ENCODE measurements around the gene POLG2.

POLG2 gene

DNA sequence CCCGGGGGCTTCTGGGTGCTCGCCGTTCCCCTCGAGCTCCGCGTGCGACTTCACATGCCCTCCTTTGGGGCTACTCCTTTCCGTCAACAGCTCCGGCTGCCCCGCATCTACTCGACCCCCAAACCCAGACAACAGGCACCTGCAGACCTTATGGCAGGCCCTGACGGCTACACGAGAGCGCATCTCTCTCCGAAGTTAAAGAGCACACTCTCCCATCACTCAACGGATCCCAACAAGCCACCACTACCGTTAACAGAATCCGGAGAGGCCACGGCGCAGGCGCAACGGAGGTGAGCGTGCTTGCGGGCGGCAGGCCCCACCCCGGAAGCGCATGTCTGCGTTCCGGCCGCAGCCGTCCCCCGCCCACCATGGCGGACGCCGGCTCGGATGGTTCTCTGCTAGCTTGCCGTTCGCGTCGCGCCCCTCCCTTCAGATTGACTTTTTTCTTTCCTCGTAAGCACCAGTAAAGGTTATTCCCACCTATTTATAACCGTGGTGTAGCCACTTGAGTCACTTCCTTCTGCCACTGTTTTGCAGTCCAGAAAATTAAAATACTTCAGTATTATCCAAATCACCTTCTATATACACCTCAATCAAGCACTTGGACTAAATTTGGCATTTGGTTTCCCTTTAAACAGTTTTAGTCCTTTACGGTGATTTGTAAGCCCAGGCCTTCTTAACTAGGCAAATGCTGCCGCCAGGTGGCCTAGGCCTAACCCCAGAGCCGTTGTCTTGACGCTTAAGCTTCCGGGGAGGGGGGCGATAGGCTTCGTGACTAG is at the start of gene POLG2:
Gene POLG2 (minus strand): TSS at position 269 of the 779 bp plus-strand sequence. CDS start 86 bp downstream, at position 183.
- DNase-seq, result peak; percentile 99

DNA sequence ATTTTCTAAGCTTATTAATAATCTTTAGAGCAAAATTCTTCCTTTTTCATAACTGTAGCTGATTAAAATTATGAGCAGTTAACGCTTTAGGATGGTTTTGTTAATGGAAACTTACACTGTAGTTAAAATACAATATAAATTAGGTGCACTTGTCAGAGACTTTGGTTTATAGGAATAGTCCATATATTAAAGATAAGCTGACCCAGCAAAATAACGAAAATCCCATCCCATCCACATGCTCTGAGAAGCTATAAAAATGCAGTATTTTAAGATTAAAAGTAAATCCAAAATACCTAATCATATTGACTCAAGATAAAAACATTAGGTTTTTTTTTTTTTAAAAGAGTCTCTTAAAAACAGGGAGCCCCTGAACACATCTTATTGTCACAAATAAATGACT is 47.9 kb upstream of the POLG2 start:
- DNase-seq, result no peak

DNA sequence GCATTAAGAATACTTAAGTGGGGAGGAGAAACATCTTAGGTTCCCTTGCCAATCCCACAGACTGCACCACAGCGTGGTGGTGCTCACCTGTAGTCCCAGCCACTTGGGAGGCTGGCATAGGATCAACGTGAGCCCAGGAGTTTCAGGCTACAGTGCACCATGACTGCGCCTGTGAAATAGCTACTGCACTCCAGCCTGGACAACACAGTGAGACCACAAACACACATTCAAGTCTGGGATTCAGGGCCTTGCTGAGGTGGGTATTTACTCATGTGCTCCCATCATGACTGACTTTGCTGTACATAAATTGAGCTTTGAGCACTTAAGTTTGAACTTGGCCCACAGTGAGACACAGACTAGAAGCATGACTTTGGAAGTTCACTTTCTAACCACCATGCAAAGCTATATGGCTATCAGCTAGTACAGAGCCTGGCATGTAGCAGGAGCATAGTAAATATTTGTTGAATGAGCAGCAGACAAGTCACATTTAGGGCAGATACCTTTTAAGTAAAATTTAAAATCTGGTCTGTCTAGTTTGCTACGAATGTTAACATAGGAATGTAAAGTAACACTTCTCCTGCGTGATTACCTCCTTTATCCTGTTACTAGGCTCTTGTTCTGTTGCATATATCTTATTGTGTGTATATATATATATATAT is 43.4 kb upstream of the POLG2 start:
- no peak for DNase-seq

DNA sequence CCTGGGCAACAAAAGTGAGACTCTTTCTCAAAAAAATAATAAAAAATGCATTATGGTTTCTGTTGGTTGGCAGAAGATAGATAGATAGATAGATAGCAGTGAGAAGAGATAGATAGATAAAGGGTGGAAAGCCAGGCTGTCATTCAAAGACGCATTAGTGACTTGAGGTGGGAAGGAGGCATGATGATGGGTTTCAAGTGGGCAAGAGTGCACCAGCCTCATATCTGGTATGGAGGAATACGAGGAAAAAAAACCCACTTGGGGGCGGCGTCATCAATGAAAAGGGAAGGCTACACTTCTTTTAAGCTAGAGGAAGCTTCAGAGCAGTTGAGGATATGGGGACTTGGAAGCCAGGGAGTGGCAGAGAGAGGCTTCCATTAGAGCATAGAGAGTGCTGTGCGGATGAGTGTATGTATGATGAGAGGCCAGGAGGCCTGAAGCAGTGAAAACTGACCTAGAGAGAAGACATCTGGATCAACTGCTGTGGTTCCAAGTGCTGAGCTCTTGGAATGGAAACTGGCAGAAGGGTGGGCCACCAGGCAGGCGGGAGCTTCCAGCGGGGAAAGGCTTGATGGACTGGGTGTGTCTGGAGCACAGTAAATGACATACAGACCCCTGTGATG is 41.8 kb upstream of the POLG2 start:
- DNase-seq, result no peak

DNA sequence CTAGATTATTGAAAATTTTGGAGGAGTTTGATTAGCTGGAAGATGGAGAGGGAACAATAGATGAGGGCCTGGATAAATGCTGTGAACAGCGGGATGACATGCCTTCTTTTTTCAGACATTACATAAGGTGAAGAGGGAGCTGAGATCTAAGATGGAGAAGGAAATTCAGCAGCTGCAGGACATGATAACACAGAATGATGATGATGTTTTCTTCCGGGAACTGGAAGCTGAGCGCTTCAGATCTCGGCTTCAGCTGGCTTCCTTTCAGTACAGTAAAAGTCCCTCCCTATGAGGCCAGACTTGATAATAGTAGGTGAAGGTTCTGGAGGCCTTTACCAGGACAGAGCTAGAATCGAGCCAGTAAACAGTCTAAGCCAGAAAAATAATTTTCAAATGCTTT is 40.6 kb upstream of the POLG2 start:
- DNase-seq, result no peak

DNA sequence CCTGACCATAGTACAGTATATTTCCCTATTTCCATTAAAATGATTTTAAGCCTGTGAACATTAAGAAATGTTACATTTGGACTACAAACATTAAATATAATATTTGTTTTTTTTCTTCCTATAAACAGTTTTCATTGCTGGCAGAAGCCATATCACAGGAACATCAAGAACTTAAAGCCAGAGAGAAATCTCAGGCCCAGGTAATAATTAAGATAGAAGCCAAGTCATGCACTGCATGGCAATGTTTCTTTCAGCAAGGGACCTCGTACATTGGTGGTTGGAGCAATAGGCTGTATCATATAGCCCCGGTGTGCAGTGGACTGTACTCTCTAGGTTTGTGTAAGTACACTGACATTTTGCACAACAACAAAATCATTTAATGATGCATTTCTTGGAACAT is 40.1 kb upstream of the POLG2 start:
- no peak for DNase-seq

DNA sequence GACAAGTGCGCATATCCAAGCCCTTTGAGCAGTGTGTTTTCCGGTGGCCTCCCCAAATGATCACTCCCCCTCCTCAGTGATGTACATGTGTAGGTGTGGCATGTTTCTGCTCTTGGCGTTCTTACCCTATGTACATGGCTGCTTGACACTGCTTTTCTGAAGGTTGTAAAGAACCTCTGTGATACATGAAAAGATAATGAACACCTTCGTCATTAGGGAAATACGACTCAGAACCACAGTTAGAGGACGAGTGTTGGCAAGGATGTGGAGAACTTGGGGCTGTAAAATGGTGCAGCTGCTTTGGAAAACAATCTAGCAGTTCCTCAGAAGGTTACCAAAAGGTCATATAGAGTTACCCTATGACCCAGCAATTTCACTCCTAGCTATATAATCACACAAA is 38.5 kb upstream of the POLG2 start:
- DNase-seq, result no peak

DNA sequence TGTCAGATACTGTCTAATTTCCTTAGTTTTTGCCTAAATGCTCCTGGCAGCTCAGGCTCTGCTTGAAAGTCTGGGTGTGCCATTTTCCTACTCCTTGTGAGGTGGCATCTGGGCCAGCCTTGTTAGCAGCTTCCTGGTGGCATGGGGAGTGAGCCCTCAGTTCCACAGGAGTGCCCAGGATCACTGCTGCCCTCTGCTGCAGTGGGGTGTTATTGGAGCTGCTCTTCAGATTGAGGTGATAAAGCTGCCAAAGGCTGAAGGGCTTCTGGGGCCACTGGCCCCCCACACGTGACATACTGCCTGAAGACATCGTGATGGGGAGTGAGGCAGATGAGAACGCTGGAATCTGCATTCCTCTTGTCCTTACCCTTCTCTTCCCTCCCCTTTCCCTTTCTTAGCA is 37.3 kb upstream of the POLG2 start:
- no peak for DNase-seq

DNA sequence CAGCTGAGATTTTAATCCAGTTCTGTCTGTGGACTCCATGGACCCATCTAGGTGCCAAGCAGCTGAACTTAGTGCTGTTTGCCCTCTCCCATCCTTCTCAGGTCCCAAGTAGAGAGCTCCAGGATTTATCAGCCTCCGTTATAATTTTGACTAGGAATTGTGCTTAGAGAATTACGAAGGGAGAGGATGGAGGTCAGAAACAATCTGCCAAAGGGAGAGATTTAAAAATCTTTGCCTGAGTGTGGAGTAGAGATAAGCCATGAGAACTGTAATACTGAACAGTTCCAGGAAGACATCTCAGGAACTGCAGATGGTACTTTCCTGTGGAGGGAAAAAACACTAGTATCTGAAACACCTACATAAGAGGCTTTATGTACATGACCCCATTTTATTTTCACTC is 36.9 kb upstream of the POLG2 start:
- no peak for DNase-seq

DNA sequence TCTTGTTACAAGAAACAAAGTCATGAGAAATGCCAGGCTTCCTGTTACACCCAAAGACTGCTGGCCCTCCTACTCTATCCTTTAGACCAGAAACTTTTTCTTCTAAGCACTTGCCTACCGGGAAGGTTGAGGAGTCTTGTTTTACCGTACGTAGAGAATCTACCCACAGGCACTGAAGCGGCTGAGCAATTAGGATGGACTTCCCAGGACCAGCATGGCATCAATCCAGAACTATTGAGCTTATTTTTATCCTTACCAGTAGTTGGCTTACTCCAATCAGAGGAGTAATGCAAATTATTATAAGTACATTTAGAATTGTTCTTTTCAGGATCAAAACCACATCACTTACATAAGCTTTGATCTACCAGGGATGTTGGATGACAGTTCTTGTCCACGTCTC is 35.6 kb upstream of the POLG2 start:
- no peak for DNase-seq

DNA sequence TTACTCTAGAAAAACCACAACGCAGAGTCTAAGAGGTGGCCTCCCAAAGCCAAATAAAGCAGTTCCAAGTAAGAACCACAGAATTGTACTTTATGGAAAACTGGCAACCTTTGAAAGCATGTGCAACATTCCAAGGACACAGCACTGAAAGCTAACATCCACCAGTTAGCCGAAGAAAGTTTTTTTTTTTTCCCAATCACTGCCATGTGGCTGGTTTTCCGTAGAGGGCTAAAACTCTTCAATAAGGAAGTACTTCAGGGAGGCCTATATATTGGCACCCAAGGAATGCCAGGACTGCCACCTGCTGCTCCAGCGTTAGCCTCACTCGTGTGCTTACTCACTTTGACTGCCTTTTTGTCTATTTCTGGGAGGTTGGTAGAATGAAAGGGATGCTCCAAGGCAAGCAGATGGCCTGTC is 35.1 kb upstream of the POLG2 start:
- no peak for DNase-seq

DNA sequence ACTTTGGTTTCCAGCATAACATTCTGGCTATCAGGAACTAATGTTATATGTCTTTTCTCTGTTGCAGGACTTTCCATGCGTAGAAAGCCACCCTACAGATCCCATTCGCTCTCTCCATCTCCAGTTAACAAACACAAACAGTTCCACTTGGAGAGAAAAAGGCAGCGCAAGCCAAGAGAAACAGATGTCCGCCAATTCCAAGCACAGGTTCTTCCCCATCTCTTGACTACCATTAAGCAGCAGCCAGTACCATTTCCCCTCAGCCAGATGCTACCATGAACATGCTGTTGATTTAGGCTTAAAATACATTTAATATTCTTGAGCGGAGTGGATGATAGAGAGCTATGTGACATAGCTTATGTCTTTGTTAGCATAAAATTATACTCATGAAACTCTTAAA is 32.4 kb upstream of the POLG2 start:
- no peak for DNase-seq

DNA sequence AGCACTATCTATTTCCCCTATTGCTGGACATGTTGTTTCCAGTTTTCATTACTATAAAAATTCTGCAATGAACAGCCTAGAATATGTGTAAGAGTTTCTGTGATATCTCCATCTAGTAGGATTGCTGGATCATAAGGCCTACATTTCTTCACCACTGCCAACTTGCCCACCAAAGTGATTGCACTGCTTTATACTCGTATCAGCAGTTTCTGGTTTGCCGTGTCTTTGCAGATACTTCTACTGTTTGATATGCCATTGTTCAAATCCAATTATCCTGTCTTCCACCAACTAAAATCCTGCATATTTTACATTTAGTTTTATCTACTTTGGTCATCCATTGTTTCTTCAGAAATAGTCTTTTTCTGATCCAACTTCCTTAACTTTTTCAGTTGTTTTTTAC is 31.1 kb upstream of the POLG2 start:
- no peak for DNase-seq

DNA sequence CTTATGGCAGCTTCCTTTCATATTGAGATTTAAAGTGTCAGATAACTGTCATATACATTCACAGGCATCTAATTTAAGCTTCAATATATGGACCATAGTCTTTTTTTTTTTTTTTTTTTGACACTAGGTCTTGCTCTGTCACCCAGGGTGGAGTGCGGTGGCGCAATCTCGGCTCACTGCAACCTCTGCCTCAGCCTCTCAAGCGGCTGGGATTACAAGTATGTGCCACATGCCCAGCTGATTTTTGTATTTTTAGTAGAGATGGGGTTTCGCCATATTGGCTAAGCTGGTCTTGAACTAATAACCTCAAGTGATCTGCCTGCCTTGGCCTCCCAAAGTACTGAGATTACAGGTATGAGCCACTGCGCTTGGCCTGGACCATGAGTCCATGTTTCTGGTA is 23.5 kb upstream of the POLG2 start:
- DNase-seq, result no peak

DNA sequence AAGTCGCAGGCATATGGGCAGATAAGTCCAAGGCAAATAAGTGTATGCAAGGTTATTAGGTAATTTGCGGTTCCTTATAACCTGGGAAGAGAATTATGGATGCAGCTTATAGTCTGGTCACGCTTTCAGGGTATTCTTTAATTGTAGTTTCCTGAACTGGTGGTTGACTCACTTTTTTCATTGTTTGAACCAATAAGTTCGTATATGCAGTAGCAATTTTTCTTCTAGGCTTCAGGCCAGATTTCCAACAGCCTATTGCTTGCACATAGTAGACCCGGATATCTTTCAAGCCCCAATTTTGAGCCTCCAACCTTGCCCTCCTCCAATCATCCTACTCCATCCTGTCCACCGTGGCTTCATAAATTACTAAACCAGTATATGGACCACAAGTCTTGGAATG is 22.7 kb upstream of the POLG2 start:
- DNase-seq, result no peak

DNA sequence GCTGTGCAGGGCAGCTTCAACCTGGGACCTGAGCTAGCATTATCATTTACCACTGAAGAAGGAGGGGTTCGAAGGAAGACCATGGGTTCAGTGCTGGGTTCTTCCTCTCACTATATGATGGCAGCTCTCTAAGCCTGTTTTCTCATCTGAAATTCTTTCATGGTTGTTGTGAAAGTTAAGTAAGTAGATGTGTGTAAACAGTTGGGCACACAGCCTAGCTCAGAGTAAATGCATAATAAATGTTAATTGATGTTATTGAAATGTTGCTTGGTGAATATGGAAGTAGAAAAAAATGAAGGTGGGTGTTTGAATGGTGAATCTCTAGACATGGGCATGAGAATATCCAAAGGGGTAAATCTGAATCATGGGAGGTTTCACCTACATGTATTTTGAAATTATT is 19.0 kb upstream of the POLG2 start:
- DNase-seq, result no peak

DNA sequence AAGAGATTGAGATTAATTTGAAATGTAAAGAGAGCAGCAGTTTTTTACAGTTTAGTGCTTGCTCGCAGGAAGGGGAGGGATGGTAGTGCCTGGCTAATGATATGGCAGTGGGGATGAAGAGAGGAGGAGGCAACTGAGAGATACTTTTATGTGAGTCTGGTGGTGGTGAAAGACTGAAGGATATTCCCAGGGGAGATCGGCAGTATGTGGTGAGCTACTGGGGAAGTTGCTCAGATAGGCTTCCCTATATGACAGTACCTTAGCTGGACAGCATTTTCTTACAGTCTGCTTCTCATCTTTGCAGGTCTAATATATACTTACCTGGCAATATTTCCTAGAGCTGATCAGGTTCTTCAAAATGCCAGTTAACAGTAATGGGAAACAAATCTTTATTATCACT is 18.6 kb upstream of the POLG2 start:
- DNase-seq, result no peak

DNA sequence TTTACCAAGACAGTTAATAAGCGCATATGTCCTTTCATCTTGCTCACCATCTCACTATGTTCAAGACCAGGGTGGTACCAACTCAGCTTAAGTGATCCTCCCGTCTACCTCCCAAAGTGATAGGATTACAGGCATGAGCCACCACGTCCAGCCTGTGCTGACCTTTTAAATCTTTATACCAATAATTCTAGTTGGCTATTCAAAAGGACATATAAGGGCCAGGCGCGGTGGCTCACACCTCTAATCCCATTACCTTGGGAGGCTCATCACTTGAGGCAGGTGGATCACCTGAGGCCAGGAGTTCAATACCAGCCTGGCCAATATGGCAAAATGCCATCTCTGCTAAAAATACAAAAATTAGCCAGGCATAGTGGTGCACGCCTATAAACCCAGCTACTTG is 12.3 kb upstream of the POLG2 start:
- DNase-seq, result no peak

DNA sequence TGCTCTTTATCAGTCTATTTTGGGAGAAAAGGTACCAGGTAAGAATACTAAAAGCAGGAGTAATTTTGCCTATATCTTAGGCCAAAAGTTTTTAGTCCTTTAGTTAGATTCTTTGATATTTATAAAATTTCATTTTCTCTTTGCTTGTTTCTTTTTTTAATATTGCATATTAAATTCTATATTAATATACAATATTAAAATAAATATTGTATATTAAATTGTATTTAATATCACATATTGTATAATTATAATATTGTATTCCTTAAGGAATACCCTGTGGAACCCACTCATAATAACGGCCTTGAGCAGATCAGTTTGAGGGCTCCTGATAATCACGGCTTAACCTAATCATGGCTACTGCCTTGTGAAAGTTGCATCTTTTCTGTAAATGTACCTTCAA is 11.8 kb upstream of the POLG2 start:
- DNase-seq, result no peak

DNA sequence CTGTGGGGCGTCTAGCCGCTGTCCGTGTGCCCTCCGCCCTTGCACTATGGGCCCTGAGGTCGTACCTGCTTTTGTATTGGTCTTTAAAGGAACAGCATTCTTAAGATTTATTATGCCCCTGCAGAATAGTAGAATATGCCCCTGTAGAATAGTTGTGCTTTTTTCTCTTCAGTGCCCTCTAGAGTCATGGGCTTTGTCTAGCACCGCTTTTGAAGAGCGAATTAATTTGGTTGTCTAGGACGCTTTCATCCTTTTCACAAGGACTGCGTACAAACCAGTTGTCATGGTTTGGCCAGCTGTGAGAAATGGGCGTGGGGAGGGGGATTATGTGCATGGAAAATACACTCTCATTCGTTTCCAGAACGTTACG is 10.5 kb upstream of the POLG2 start:
- DNase-seq, result peak; percentile 71

DNA sequence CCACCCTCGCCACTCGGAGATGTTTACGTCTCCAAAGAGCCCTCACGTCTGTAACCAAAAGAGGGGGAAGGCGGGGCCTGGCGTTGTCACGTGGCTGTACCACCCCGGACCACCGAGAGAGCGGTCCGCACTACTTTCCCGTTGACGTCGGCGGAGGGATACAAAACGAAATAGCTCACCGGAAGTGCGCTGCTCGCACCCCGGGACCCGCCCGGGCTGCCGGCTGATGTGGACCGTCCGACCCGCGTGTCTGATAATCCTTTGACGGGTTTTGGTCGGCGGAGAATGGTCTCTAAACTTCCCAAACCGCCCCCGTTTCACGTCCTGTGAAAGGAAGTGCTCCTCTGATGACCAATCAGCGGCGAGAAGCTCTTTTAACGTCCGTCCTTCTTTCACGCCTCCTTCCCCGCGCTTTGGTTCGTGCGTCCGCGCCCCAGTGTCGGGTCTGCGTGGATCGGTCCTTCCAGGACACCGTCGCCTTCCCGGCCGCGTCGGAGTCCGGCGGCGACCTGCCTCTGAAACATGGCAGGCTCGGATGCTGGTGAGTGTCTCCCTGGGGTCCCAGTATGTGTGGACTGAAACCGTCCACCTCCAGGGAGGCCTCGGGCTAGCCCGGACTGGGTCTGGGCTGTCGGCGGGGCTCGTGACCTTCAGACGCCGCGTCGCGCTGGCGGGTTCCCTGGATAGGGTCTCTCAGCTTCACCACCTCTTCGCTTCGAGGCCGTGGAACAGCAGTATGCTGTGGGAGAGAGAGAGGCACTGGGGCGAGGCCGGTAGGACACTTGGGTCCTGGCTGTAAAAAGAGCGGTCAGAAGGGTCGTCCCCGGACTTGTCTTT is 9.9 kb upstream of the POLG2 start, which contains the start of gene CEP95:
Gene CEP95 (plus strand): TSS at position 402 of the 837 bp plus-strand sequence. CDS start 121 bp downstream, at position 523.
- DNase-seq, result peak; percentile 98

DNA sequence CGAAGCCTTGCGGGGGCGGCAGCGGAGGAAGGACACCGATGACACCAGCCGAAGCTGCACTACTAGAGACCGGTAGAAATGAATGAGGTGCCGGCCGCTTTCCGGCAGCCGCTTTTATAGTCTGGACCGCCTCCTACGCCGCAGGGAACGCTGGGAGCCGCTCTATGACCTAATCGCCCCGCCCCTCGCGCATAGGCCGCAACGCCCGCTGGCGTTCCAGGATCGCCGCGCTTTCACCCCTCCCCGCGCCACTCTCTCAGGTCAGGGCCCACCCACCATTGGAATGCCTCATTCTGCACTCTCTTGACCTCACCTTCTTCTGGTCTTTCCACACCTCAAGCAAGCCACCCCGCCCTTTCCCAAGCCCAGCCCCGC is 9.3 kb upstream of the POLG2 start, which contains the start of gene DDX5:
Gene DDX5 (minus strand): TSS at position 89 of the 375 bp plus-strand sequence. CDS start 170 bp downstream, outside the sequence.
- DNase-seq, result peak; percentile 99

All from activated effector memory CD4-positive, alpha-beta T cell treated with anti-CD3 and anti-CD28 coated beads, Interleukin-2, amount 50 U/mL, for 16 hours (primary cell).